Measurements from ENCODE around the gene NXPE1. TPM values are rescaled to one million over a fixed set of nuclear protein-coding genes. Genes with fewer than 3 reads are reported as not detected.

Gene NXPE1
- polyA plus RNA-seq, 1 experiment: not detected

- Histone ChIP-seq H3K27me3 (ENCODE audit: control insufficient read depth, insufficient read depth, low read length) (no peaks in the 10 kb centered on the region), H3K36me3 (ENCODE audit: control insufficient read depth, insufficient read depth, low read length) (no peaks in the 10 kb centered on the region), H3K4me3 (ENCODE audit: low read depth, low read length) (no peak overlapping the region)
- no peak for TF ChIP-seq CTCF (IDR thresholded peaks at IDR 0.05; ENCODE audit: insufficient read depth, low read depth, low read length)
- ChIA-PET POLR2A (no interaction called here), CTCF (interaction anchor here (1.8 kb wide), 1 partner anchor 11 kb away, joined by 5 read pairs; no protein-coding TSS in a partner anchor)
- no peak for DNase-seq (ENCODE audit: low read depth)
Observed at GRCh38 chr11:114496915-114497314, 62.8 kb downstream of the NXPE1 start.

GRCh38 chr11:114483929-114484328, 75.8 kb downstream of the NXPE1 start:
- POLR2A ChIA-PET: no interaction called here
- no peak for DNase-seq (ENCODE audit: low read depth)
- Histone ChIP-seq H3K4me3 (ENCODE audit: low read depth, low read length) (no peak overlapping the region), H3K27me3 (ENCODE audit: control insufficient read depth, insufficient read depth, low read length) (no peaks in the 10 kb centered on the region), H3K36me3 (ENCODE audit: control insufficient read depth, insufficient read depth, low read length) (no peaks in the 10 kb centered on the region)
- CTCF ChIA-PET: interaction anchor here (1.2 kb wide), 1 partner anchor 9 kb away, joined by 3 read pairs; no protein-coding TSS in a partner anchor
- no peak for TF ChIP-seq CTCF (IDR thresholded peaks at IDR 0.05; ENCODE audit: insufficient read depth, low read depth, low read length)

- POLR2A ChIA-PET: no interaction called here
- CTCF ChIA-PET: interaction anchor here (0.9 kb wide), 1 partner anchor 13 kb away, joined by 3 read pairs; no protein-coding TSS in a partner anchor
- no peak for DNase-seq (ENCODE audit: low read depth)
- no peak for TF ChIP-seq CTCF (IDR thresholded peaks at IDR 0.05; ENCODE audit: insufficient read depth, low read depth, low read length)
- Histone ChIP-seq H3K27me3 (ENCODE audit: control insufficient read depth, insufficient read depth, low read length) (no peaks in the 10 kb centered on the region), H3K36me3 (ENCODE audit: control insufficient read depth, insufficient read depth, low read length) (no peaks in the 10 kb centered on the region), H3K4me3 (ENCODE audit: low read depth, low read length) (no peak overlapping the region)
Observed at GRCh38 chr11:114482114-114482513, 77.6 kb downstream of the NXPE1 start.

- Histone ChIP-seq H3K36me3 (ENCODE audit: control insufficient read depth, insufficient read depth, low read length) (no peaks in the 10 kb centered on the region), H3K4me3 (ENCODE audit: low read depth, low read length) (no peak overlapping the region), H3K27me3 (ENCODE audit: control insufficient read depth, insufficient read depth, low read length) (no peaks in the 10 kb centered on the region)
- ChIA-PET CTCF (interaction anchor here (1.1 kb wide), 1 partner anchor 16 kb away, joined by 3 read pairs; no protein-coding TSS in a partner anchor), POLR2A (no interaction called here)
- TF ChIP-seq CTCF (IDR thresholded peaks at IDR 0.05; ENCODE audit: insufficient read depth, low read depth, low read length): no peak
- no peak for DNase-seq (ENCODE audit: low read depth)
Observed at GRCh38 chr11:114479331-114479730, 80.3 kb downstream of the NXPE1 start.

- Histone ChIP-seq H3K27me3 (ENCODE audit: control insufficient read depth, insufficient read depth, low read length) (no peaks in the 10 kb centered on the region), H3K4me3 (ENCODE audit: low read depth, low read length) (no peak overlapping the region), H3K36me3 (ENCODE audit: control insufficient read depth, insufficient read depth, low read length) (no peaks in the 10 kb centered on the region)
- ChIA-PET POLR2A (no interaction called here), CTCF (interaction anchor here (1.1 kb wide), 1 partner anchor 16 kb away, joined by 3 read pairs; no protein-coding TSS in a partner anchor)
- TF ChIP-seq CTCF (IDR thresholded peaks at IDR 0.05; ENCODE audit: insufficient read depth, low read depth, low read length): no peak
- no peak for DNase-seq (ENCODE audit: low read depth)
Observed at GRCh38 chr11:114478768-114479167, 80.9 kb downstream of the NXPE1 start.

Data from BJ (cell line).